Uterus (tissue), 2 donors: ENCODE measurements around the gene FBXW7.

Experiments
- CTCF ChIP-seq, 4 experiments: fragments of 200-600 bp in 2 of 4; fragments of 450-650 bp in 2 of 4; sonication (generic) in 2 of 4; IDR thresholded peaks; one replicate each; pipeline ENCODE4 v1.5.1; 2016 to 2019; ENCODE audit warnings: antibody characterized with exemption in 4 of 4, mild to moderate bottlenecking in 2 of 4, moderate library complexity in 1 of 4
- POLR2A ChIP-seq, 2 donors: fragments of 450-650 bp; IDR thresholded peaks; one replicate each; pipeline ENCODE4 v1.6.1; 2016; ENCODE audit warnings: antibody characterized with exemption in 2 of 2, mild to moderate bottlenecking in 1 of 2, moderate library complexity in 1 of 2

DNA sequence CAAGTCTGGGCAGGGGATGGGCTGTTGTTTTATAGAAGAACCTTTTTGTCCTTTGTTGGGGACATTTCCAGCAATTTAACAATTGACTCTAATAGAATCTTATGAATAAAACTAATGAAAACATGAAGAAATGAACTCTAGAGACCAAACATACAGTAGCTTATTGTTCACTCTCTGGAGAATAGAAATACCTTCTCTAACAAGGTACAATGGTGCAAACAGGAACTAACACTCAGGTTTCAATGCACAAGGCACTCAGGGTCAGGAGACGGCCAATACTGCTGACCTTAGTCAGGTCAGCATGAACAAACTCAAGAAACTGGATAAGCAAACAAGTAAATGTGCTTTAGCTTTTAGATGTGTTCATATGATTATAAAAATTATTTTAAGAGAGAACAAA is 39.6 kb upstream of the FBXW7 start:
- TF ChIP-seq POLR2A (IDR thresholded peaks at IDR 0.05) (no peak), CTCF (IDR thresholded peaks at IDR 0.05) (no peak)
